HEK293 (cell line): ENCODE measurements around the gene ZNF674.

ENCODE experiments used
- BCL11A ChIP-seq: fragments of 450-650 bp; formaldehyde crosslinking; IDR thresholded peaks from 2 replicates; pipeline ENCODE4 v1.5.1; 2016; ENCODE audit warnings: low read depth, missing biosample characterization, missing genetic modification characterization
- CTCF ChIP-seq: fragments of 450-650 bp; formaldehyde crosslinking; IDR thresholded peaks from 2 replicates; pipeline ENCODE4 v1.5.1; 2016; ENCODE audit warnings: missing biosample characterization, missing genetic modification characterization
- YY2 ChIP-seq: fragments of 450-650 bp; formaldehyde crosslinking; IDR thresholded peaks from 2 replicates; pipeline ENCODE4 v1.5.1; 2016; ENCODE audit warnings: missing biosample characterization, missing genetic modification characterization
- ZNF148 ChIP-seq: fragments of 450-650 bp; formaldehyde crosslinking; IDR thresholded peaks from 2 replicates; pipeline ENCODE4 v1.5.0; 2017; ENCODE audit warnings: missing biosample characterization, missing genetic modification characterization, borderline replicate concordance

- TF ChIP-seq ZNF148 (tag by site-specific recombination) (no peak), YY2 (tag by site-specific recombination) (no peak), BCL11A (no peak), CTCF (tag by site-specific recombination) (no peak)
Observed at GRCh38 chrX:46506076-46506475, 39.1 kb downstream of the ZNF674 start.
